SW 1271 (cell line): Measurements from ENCODE around the gene ATP6V0B.

ENCODE experiments used
- DNase-seq, 2 experiments: peaks; one replicate each; lab custom pipeline; 2025; lab: John Stamatoyannopoulos, UW

The ATP6V0B gene

GRCh38 chr1:44002606-44003157 is 27.9 kb downstream of the ATP6V0B start:
- no peak for DNase-seq

- no peak for DNase-seq
These were observed 33.5 kb downstream of the ATP6V0B start for GRCh38 chr1:44008259-44008658.

- no peak for DNase-seq
These were observed 36.2 kb downstream of the ATP6V0B start for GRCh38 chr1:44010935-44011471.

- DNase-seq: no peak
These were observed 37.6 kb downstream of the ATP6V0B start for GRCh38 chr1:44012404-44012803.

- no peak for DNase-seq
These were observed 38.3 kb downstream of the ATP6V0B start for GRCh38 chr1:44012941-44013609.

GRCh38 chr1:44013949-44014348 is 39.2 kb downstream of the ATP6V0B start:
- no peak for DNase-seq

GRCh38 chr1:44014365-44015104 is 39.8 kb downstream of the ATP6V0B start:
- DNase-seq: no peak

GRCh38 chr1:44015206-44015605 is 40.4 kb downstream of the ATP6V0B start:
- DNase-seq: no peak

- no peak for DNase-seq
These were observed 41.5 kb downstream of the ATP6V0B start for GRCh38 chr1:44016041-44016889.

- DNase-seq: no peak
These were observed 42.2 kb downstream of the ATP6V0B start for GRCh38 chr1:44016890-44017400.

- DNase-seq: no peak
These were observed 44.7 kb downstream of the ATP6V0B start for GRCh38 chr1:44019466-44019948.

- no peak for DNase-seq
These were observed 45.7 kb downstream of the ATP6V0B start for GRCh38 chr1:44020464-44020863.

GRCh38 chr1:44021156-44021555 is 46.4 kb downstream of the ATP6V0B start:
- no peak for DNase-seq

- DNase-seq: no peak
These were observed 47.0 kb downstream of the ATP6V0B start for GRCh38 chr1:44021581-44022321.

- DNase-seq: no peak
These were observed 49.5 kb downstream of the ATP6V0B start for GRCh38 chr1:44024031-44024902.

GRCh38 chr1:44024903-44025525 is 50.3 kb downstream of the ATP6V0B start:
- DNase-seq: no peak

- no peak for DNase-seq
These were observed 51.1 kb downstream of the ATP6V0B start for GRCh38 chr1:44025816-44026215.

- no peak for DNase-seq
These were observed 52.6 kb downstream of the ATP6V0B start for GRCh38 chr1:44027320-44027719.
